ENCODE measurements around the gene ANTXR2.

The ANTXR2 gene

GRCh38 chr4:79852305-79852730 lies 220.7 kb downstream of the ANTXR2 start:
- no peak for DNase-seq
- H3K27ac ChIP-seq (ENCODE audit: insufficient read depth, low read length, poor library complexity, severe bottlenecking): no peak overlapping the region

GRCh38 chr4:79851625-79852304 lies 221.3 kb downstream of the ANTXR2 start:
- H3K27me3 ChIP-seq (replicated peaks; ENCODE audit: control insufficient read depth, insufficient read depth, low read length, poor library complexity, severe bottlenecking): no peaks in the 10 kb centered on the region
- DNase-seq: no peak
- no peaks in the 10 kb centered on the region for H3K36me3 ChIP-seq (ENCODE audit: control insufficient read depth, insufficient read depth, low read length)
- no peaks in the 10 kb centered on the region for H3K4me1 ChIP-seq (ENCODE audit: control insufficient read depth, insufficient read depth, low read length, poor library complexity, severe bottlenecking)
- H3K9me3 ChIP-seq (ENCODE audit: control insufficient read depth, low read length): no peaks in the 10 kb centered on the region
- H3K4me3 ChIP-seq (ENCODE audit: insufficient read depth, low read depth, low read length, poor library complexity, severe bottlenecking): no peak overlapping the region
- no peak overlapping the region for H3K27ac ChIP-seq (ENCODE audit: insufficient read depth, low read length, poor library complexity, severe bottlenecking)

More at GRCh38 chr4:79852305-79852730, 220.7 kb downstream of the ANTXR2 start:
- no peaks in the 10 kb centered on the region for H3K36me3 ChIP-seq (ENCODE audit: control insufficient read depth, insufficient read depth, low read length)
- H3K4me3 ChIP-seq (ENCODE audit: insufficient read depth, low read depth, low read length, poor library complexity, severe bottlenecking): no peak overlapping the region
- no peaks in the 10 kb centered on the region for H3K4me1 ChIP-seq (ENCODE audit: control insufficient read depth, insufficient read depth, low read length, poor library complexity, severe bottlenecking)
- no peaks in the 10 kb centered on the region for H3K27me3 ChIP-seq (replicated peaks; ENCODE audit: control insufficient read depth, insufficient read depth, low read length, poor library complexity, severe bottlenecking)
- no peaks in the 10 kb centered on the region for H3K9me3 ChIP-seq (ENCODE audit: control insufficient read depth, low read length)

All from effector memory CD4-positive, alpha-beta T cell (primary cell).